DMS79 treated with DMSO at 0.1 percent for 48 hours (cell line): ENCODE results near the gene CCDC27.

Experiments
- DNase-seq: peaks from one replicate; lab custom pipeline; 2025; lab: John Stamatoyannopoulos, UW

The CCDC27 gene

GRCh38 chr1:3752400-3752945 lies at the start of gene CCDC27:
CCDC27 (plus strand) TSS chr1:3752450; CDS start chr1:3752482, 32 bp downstream.
- DNase-seq: no peak

- DNase-seq: peak; percentile 21
These were observed 49.7 kb upstream of the CCDC27 start for GRCh38 chr1:3702528-3702927.

- no peak for DNase-seq
These were observed 49.1 kb upstream of the CCDC27 start for GRCh38 chr1:3702990-3703728.

- DNase-seq: peak; percentile 23
These were observed 48.4 kb upstream of the CCDC27 start for GRCh38 chr1:3703786-3704371.

- no peak for DNase-seq
These were observed 46.8 kb upstream of the CCDC27 start for GRCh38 chr1:3705341-3705950.

GRCh38 chr1:3706651-3707297 lies 45.5 kb upstream of the CCDC27 start:
- DNase-seq: no peak

- no peak for DNase-seq
These were observed 44.8 kb upstream of the CCDC27 start for GRCh38 chr1:3707298-3707938.

GRCh38 chr1:3707939-3708328 lies 44.3 kb upstream of the CCDC27 start:
- DNase-seq: no peak

- no peak for DNase-seq
These were observed 43.5 kb upstream of the CCDC27 start for GRCh38 chr1:3708791-3709190.

- DNase-seq: no peak
These were observed 42.0 kb upstream of the CCDC27 start for GRCh38 chr1:3710251-3710650.

GRCh38 chr1:3711381-3711779 lies 40.9 kb upstream of the CCDC27 start:
- no peak for DNase-seq

- peak; percentile 82 for DNase-seq
These were observed 40.3 kb upstream of the CCDC27 start for GRCh38 chr1:3711780-3712451.

- peak; percentile 89 for DNase-seq
These were observed 39.4 kb upstream of the CCDC27 start for GRCh38 chr1:3712573-3713535.

GRCh38 chr1:3713840-3714239 lies 38.4 kb upstream of the CCDC27 start:
- no peak for DNase-seq

- DNase-seq: no peak
These were observed 37.9 kb upstream of the CCDC27 start for GRCh38 chr1:3714284-3714741.

- no peak for DNase-seq
These were observed 37.4 kb upstream of the CCDC27 start for GRCh38 chr1:3714814-3715213.

GRCh38 chr1:3716351-3716750 lies 35.9 kb upstream of the CCDC27 start:
- DNase-seq: no peak

GRCh38 chr1:3717041-3717714 lies 35.1 kb upstream of the CCDC27 start:
- peak; percentile 66 for DNase-seq
